GM10266 (cell line): ENCODE measurements around the gene UBE2R2.

Experiments used
- DNase-seq: peaks from one replicate; pipeline ENCODE4 v3.0.0; 2012; ENCODE audit errors: extremely low spot score
- CTCF ChIP-seq: IDR thresholded peaks from 2 replicates; pipeline ENCODE4 v1.5.1; 2012; ENCODE audit warnings: mild to moderate bottlenecking, low read depth; ENCODE audit not compliant: control insufficient read depth, insufficient read depth; ENCODE audit errors: missing control alignments

The UBE2R2 gene

GRCh38 chr9:33913541-33913940, 96.6 kb downstream of the UBE2R2 start:
- no peak for DNase-seq
- no peak for TF ChIP-seq CTCF

GRCh38 chr9:33914887-33915628, 98.1 kb downstream of the UBE2R2 start:
- TF ChIP-seq CTCF, result no peak
- no peak for DNase-seq

GRCh38 chr9:33917036-33917435, 100.1 kb downstream of the UBE2R2 start:
- no peak for TF ChIP-seq CTCF
- no peak for DNase-seq

GRCh38 chr9:33919276-33919897, 102.4 kb downstream of the UBE2R2 start:
- TF ChIP-seq CTCF, result no peak
- no peak for DNase-seq

- DNase-seq, result peak; percentile 35
- TF ChIP-seq CTCF, result peak; percentile 58
Measured at GRCh38 chr9:33921967-33922895, 105.3 kb downstream of the UBE2R2 start.

GRCh38 chr9:33923079-33923478, 106.1 kb downstream of the UBE2R2 start:
- TF ChIP-seq CTCF, result no peak
- DNase-seq, result no peak
